CD4-positive, alpha-beta T cell (primary cell): ENCODE measurements around the gene BORCS5. TPM values are rescaled to one million over a fixed set of nuclear protein-coding genes. Genes with fewer than 3 reads are reported as not detected.

Experiments
- ATAC-seq: fragments of 200-7000 bp; cut with Tn5 transposase; one replicate; pipeline ENCODE4 v1.10.0; 2022; ENCODE audit warnings: mild to moderate bottlenecking; ENCODE audit not compliant: poor library complexity
- CTCF ChIA-PET: fragments of 350-600 bp; sonication (Branson Sonifier 250); formaldehyde crosslinking; loops from one replicate; lab custom pipeline; 2021; ENCODE audit warnings: antibody characterized with exemption, inconsistent platforms; lab: Charles Lee
- POLR2A ChIA-PET: fragments of 350-600 bp; sonication (Branson Sonifier 250); formaldehyde crosslinking; loops from one replicate; lab custom pipeline; 2021; ENCODE audit warnings: antibody characterized with exemption, inconsistent platforms; lab: Charles Lee
- DNase-seq, 14 experiments: peaks; one replicate each; pipeline ENCODE4 v3.0.0-alpha.2; 2013 to 2020; ENCODE audit warnings: mixed read lengths in 2 of 14
- H3K27ac ChIP-seq, 2 donors: one replicate each; pipeline versions ENCODE4 v1.5.1 to v1.7.0; 2013; ENCODE audit warnings: low read length in 2 of 2, low read depth in 1 of 2, mild to moderate bottlenecking in 1 of 2
- H3K27me3 ChIP-seq, 2 experiments: 1 replicate in 1 of 2; 2 replicates in 1 of 2; pipeline versions ENCODE4 v1.6.1 to v1.7.0; 2013; ENCODE audit warnings: low read length in 2 of 2, control low read depth in 1 of 2, mild to moderate bottlenecking in 1 of 2, moderate library complexity in 1 of 2; ENCODE audit not compliant: insufficient read depth in 2 of 2, control insufficient read depth in 1 of 2
- H3K36me3 ChIP-seq: one replicate; pipeline ENCODE4 v1.6.1; 2013; ENCODE audit warnings: low read length, control low read depth; ENCODE audit not compliant: insufficient read depth
- H3K4me1 ChIP-seq: one replicate; pipeline ENCODE4 v1.6.1; 2013; ENCODE audit warnings: low read length, control low read depth; ENCODE audit not compliant: insufficient read depth
- H3K4me3 ChIP-seq: one replicate; pipeline ENCODE4 v1.5.1; 2013; ENCODE audit warnings: mild to moderate bottlenecking, low read length, moderate library complexity
- H3K9me3 ChIP-seq, 2 experiments: 1 replicate in 1 of 2; 2 replicates in 1 of 2; pipeline versions ENCODE4 v1.6.1 to v1.7.0; 2013; ENCODE audit warnings: low read length in 2 of 2, mild to moderate bottlenecking in 2 of 2, control low read depth in 1 of 2, moderate library complexity in 1 of 2; ENCODE audit not compliant: control insufficient read depth in 1 of 2, insufficient read depth in 1 of 2
- H3K27ac Mint-ChIP-seq: one replicate; pipeline ENCODE4 v1.8.0; 2020; ENCODE audit warnings: mixed read lengths
- H3K27me3 Mint-ChIP-seq: one replicate; pipeline ENCODE4 v1.8.0; 2021; ENCODE audit warnings: mixed read lengths
- H3K36me3 Mint-ChIP-seq: one replicate; pipeline ENCODE4 v1.8.0; 2021; ENCODE audit warnings: low read depth, mixed read lengths
- H3K4me1 Mint-ChIP-seq: one replicate; pipeline ENCODE4 v1.8.0; 2021; ENCODE audit warnings: low read depth, mixed read lengths
- H3K4me3 Mint-ChIP-seq: one replicate; pipeline ENCODE4 v1.8.0; 2020; ENCODE audit warnings: mild to moderate bottlenecking, mixed read lengths
- H3K9me3 Mint-ChIP-seq: one replicate; pipeline ENCODE4 v1.8.0; 2020; ENCODE audit warnings: mixed read lengths
- CTCF ChIP-seq: fragments of 200-600 bp; IDR thresholded peaks from one replicate; pipeline ENCODE4 v1.8.0; 2022; ENCODE audit warnings: antibody characterized with exemption, mild to moderate bottlenecking
- intact Hi-C, 2 experiments: fragments of 100-400 bp; cut with DNase I in 1 of 2; cut with micrococcal nuclease in 1 of 2; formaldehyde crosslinking; loops; one replicate each; pipeline versions ENCODE4 v1.15.1 to v1.9.0; 2023 to 2025; cut with DNase I, micrococcal nuclease
- total RNA-seq, 174 experiments: library from RNA in 2 of 174; stranded (reverse) in 2 of 174; gene quantifications; one replicate each; pipeline ENCODE4 v1.2.3 and lab custom pipeline; 2021 to 2026

Gene BORCS5
- total RNA-seq, 2 experiments from 2014 or later, result 36.4 to 39.3 TPM

- no peak overlapping the region for H3K27ac ChIP-seq
- POLR2A ChIA-PET, result interaction anchor here (1.2 kb wide), 1 partner anchor 22 kb away, joined by 4 read pairs; the partner anchor contains the start of gene BORCS5
- CTCF ChIA-PET, result interaction anchor here (0.7 kb wide), 1 partner anchor 699 kb away, joined by 3 read pairs; no protein-coding TSS in a partner anchor
- H3K4me3 ChIP-seq, result no peak overlapping the region
- no peak for DNase-seq
- intact Hi-C loops, result no loop called here
- H3K27me3 ChIP-seq, result no peaks in the 10 kb centered on the region
- no peak overlapping the region for H3K27ac Mint-ChIP-seq
- H3K36me3 Mint-ChIP-seq, result no peaks in the 10 kb centered on the region
- no peak for ATAC-seq
- H3K36me3 ChIP-seq, result no peaks in the 10 kb centered on the region
- no peaks in the 10 kb centered on the region for H3K27me3 Mint-ChIP-seq
- peaks cover 28% of the 10 kb centered on the region for H3K4me1 Mint-ChIP-seq
- H3K4me3 Mint-ChIP-seq, result no peak overlapping the region
- no peaks in the 10 kb centered on the region for H3K9me3 Mint-ChIP-seq
- no peaks in the 10 kb centered on the region for H3K9me3 ChIP-seq
- peaks cover 15% of the 10 kb centered on the region for H3K4me1 ChIP-seq
- no peak for TF ChIP-seq CTCF
Measured at GRCh38 chr12:12336049-12336411, 20.8 kb upstream of the BORCS5 start.

- POLR2A ChIA-PET, result interaction anchor here (1.2 kb wide), 1 partner anchor 21 kb away, joined by 4 read pairs; the partner anchor contains the start of gene BORCS5
Measured at GRCh38 chr12:12336511-12336910, 20.4 kb upstream of the BORCS5 start.

GRCh38 chr12:12338527-12339168 is 18.2 kb upstream of the BORCS5 start:
- H3K27ac Mint-ChIP-seq, result no peak overlapping the region
- no peaks in the 10 kb centered on the region for H3K9me3 Mint-ChIP-seq
- Histone ChIP-seq H3K4me1 (peaks cover 12% of the 10 kb centered on the region), H3K4me3 (no peak overlapping the region), H3K27ac (no peak overlapping the region), H3K27me3 (no peaks in the 10 kb centered on the region), H3K9me3 (no peaks in the 10 kb centered on the region), H3K36me3 (no peaks in the 10 kb centered on the region)
- peaks cover 12% of the 10 kb centered on the region for H3K36me3 Mint-ChIP-seq
- intact Hi-C loops, result no loop called here
- ChIA-PET CTCF (interaction anchor here (0.7 kb wide), 1 partner anchor 11 kb away, joined by 3 read pairs; no protein-coding TSS in a partner anchor), POLR2A (interaction anchor here (0.6 to 1.2 kb wide), 2 partner anchors 18 to 37 kb away, joined by 4 to 5 read pairs; partner anchors contain the start of gene BORCS5)
- DNase-seq (no peak), ATAC-seq (no peak)
- no peaks in the 10 kb centered on the region for H3K27me3 Mint-ChIP-seq
- peaks cover 24% of the 10 kb centered on the region for H3K4me1 Mint-ChIP-seq
- TF ChIP-seq CTCF, result no peak
- H3K4me3 Mint-ChIP-seq, result no peak overlapping the region

More at GRCh38 chr12:12336511-12336910, 20.4 kb upstream of the BORCS5 start:
- H3K4me1 Mint-ChIP-seq, result peaks cover 28% of the 10 kb centered on the region
- H3K27ac Mint-ChIP-seq, result no peak overlapping the region
- ATAC-seq, result no peak
- H3K9me3 Mint-ChIP-seq, result no peaks in the 10 kb centered on the region
- H3K4me3 Mint-ChIP-seq, result no peak overlapping the region
- DNase-seq, result no peak
- no peak overlapping the region for H3K27ac ChIP-seq
- CTCF ChIA-PET, result no interaction called here
- H3K9me3 ChIP-seq, result no peaks in the 10 kb centered on the region
- no peak for TF ChIP-seq CTCF
- H3K36me3 Mint-ChIP-seq, result no peaks in the 10 kb centered on the region
- H3K27me3 Mint-ChIP-seq, result no peaks in the 10 kb centered on the region
- intact Hi-C loops, result no loop called here
- H3K36me3 ChIP-seq, result no peaks in the 10 kb centered on the region
- H3K4me3 ChIP-seq, result no peak overlapping the region
- H3K27me3 ChIP-seq, result no peaks in the 10 kb centered on the region
- peaks cover 15% of the 10 kb centered on the region for H3K4me1 ChIP-seq
